GM19324 (cell line): ENCODE measurements around the gene DCLK1.

Experiments used
- ATAC-seq: cut with Tn5 transposase; IDR thresholded peaks from one replicate; pipeline ENCODE4 v1.9.1; 2021; ENCODE audit warnings: mild to moderate bottlenecking, moderate library complexity; ENCODE audit not compliant: unreplicated experiment, low FRiP score

Gene DCLK1

GRCh38 chr13:35808846-35809245, 322.3 kb downstream of the DCLK1 start:
- no peak for ATAC-seq

DNA sequence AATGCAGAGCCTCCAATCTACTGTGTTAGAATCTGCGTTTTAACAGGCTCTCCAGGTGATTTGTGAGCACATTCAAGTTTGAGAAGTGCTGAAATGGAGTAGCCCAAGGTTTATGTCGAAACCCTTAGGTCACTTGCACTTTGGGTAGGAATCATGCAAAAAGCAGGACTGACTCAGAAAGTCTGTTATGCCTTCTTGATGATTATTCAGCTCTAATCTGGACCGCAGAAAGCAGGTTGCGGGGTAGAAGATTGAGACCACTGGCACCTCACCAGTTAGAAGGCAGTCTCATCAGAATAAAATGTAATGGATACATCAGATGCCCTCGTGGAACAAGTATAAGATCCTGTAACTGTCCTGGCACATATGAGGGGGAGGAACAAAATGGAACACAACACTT, 326.3 kb downstream of the DCLK1 start:
- no peak for ATAC-seq

DNA sequence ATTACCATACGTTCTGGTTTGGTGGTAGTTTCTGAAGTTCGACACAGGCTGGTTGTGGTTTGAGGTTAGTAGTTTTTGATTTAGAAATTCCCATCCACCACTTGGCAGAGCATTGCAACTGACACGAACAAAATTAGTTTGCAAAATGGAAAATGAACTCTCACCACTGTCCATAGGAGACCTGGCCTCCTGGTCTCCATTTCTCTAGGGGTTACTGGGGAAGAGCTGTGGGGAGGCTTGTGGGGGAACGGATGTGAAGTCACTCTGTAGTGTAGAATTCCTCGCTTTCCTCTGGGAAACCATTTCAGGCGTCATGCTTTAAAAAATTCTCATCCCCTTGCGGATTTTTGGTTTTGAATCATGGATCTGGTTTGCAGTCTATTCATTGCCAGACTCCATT, 333.2 kb downstream of the DCLK1 start:
- no peak for ATAC-seq

- ATAC-seq: no peak
Measured at GRCh38 chr13:35797244-35797643, 333.9 kb downstream of the DCLK1 start.

- ATAC-seq: no peak
Measured at GRCh38 chr13:35796623-35797022, 334.6 kb downstream of the DCLK1 start.

- ATAC-seq: no peak
Measured at GRCh38 chr13:35794734-35795389, 336.3 kb downstream of the DCLK1 start.

DNA sequence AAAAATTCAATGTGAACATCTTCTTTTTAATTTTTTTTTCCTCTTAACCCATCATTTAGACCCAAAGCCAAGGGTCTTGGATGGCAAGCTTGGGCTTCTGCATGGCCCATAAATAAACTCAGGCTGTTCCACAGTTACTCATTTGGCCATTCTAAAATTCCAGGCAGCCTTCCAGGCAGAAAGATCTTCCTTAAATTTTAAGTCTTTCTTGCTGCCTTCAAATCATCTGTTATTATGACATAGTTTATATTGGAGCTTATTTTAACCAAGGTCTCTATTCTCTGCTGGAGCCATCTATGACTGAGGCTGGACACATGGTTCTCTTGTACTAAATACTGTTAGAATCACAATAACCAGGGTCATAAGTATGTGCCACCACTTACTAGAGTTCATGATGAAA, 337.4 kb downstream of the DCLK1 start:
- no peak for ATAC-seq

- no peak for ATAC-seq
Measured at GRCh38 chr13:35792911-35793310, 338.3 kb downstream of the DCLK1 start.

GRCh38 chr13:35792021-35792420, 339.2 kb downstream of the DCLK1 start:
- no peak for ATAC-seq

- ATAC-seq: no peak
Measured at GRCh38 chr13:35791184-35791851, 339.9 kb downstream of the DCLK1 start.

DNA sequence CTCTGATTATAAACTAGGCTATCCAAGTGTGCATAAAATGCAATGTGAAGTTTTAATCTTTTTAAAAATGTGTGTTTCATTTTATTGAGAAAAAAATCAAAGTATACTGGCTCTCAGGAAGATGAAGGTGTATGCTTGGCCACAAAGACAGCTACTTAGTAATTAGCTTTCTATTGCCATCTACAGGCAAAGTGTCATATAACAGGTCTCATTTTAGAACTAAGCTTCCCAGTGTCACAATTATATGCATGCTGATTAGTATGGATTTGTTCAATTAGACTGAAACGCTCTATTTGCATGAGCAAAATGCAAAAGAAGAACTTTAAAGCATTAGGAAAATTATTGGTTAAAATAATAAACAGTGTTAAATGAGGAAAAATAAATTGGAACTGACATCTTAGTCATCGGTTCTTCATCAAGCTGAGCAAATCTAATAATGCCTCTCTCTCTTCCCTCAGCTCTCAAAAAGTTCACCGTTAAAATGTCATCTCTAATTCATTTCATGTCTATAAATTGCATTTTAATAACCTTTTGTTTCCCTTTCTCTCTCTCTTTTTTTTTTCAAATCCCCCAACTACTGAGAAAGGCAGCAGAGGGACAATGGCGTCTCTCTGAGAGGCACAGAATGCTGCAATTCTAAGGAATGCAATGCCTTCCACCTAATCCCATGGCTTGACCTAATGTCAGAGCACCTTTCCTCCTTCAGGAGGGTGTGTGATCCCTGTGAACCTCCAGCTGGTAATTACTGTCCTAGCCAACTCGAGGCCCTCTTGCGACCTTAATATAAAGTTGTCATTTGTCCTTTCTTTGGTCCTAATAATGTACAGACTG, 341.6 kb downstream of the DCLK1 start:
- peak; percentile 77 for ATAC-seq

GRCh38 chr13:35787937-35788336, 343.2 kb downstream of the DCLK1 start:
- ATAC-seq: no peak

DNA sequence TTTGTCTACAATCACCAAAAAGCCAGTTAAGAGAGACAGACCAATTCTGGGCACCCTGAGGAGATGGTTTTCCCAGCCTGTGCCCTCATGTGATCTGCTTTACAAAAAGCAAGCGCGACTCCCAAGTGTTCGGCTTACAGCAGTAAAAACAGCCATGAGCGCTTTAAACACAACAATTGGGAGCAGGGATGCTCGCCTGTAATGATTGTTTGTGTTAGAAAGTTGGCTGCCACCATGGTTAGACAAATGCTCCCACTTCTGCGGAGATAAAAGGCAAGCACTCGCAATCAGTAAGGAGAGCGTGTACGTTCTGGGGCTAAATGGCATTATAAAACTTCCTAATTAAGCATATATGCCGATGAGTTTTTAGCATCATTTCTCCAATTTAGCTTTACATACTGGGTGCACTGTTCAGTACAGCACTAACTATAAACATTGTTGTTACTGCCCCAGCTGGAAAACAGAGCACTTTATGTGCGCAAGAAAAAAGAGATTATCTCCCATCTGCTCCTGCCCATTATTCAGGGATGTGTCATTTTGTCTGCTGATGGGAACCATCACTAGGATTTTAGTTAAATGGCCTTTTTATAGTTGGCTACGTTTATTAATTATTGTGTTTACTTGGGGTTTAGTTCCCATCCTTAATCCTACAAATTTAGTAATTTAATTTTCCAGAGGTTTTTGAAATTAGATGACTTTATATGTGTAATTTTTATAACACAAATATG, 345.4 kb downstream of the DCLK1 start:
- no peak for ATAC-seq

GRCh38 chr13:35784286-35784951, 346.8 kb downstream of the DCLK1 start:
- ATAC-seq: no peak

- no peak for ATAC-seq
Measured at GRCh38 chr13:35782793-35783192, 348.4 kb downstream of the DCLK1 start.

GRCh38 chr13:35781036-35782000, 349.9 kb downstream of the DCLK1 start:
- ATAC-seq: no peak

DNA sequence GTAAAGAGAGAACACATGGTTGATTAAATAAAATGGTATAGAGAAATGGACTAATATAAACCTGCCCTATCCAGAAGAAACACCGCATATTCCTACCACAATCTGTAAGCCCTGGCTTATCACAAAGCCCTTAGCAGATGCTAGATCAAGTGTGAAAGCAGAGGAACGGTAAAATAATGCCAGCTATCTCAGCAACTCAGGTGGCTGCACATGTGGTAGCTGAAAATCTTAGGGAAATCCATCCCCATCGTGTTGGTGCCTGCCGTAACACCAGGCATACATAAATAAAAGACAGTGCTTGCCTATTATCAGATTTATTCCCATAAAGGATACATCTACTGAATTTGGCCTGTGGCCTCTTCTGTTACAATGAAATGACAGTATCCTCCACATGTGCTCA, 350.6 kb downstream of the DCLK1 start:
- ATAC-seq: no peak

DNA sequence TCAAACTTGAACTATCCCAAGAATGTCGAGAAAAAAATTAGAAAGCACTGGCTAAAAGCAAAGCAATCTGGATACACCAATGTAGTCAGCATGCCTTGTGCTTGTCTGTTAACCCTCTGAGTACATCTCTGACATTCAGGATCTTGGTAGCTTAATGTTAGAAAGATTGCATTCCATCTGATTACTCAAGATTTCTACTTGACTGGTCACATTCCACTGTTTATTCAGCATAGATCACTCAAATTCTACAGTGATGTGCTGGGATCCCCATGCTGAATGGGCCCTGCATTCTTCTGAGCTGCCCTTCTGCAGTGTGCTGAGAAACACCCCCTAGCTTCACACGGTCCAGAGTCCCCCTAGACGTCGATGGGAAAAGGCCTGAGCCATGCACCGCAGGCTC, 359.3 kb downstream of the DCLK1 start:
- no peak for ATAC-seq

GRCh38 chr13:35770756-35771297, 360.4 kb downstream of the DCLK1 start:
- ATAC-seq: no peak
